ENCODE data around the gene NFKBIE.
"Not testable (repeated sequence)": the region's sequence is repeated elsewhere in the genome, so short reads cannot be mapped to it uniquely, and the experiment has no call there.

The NFKBIE gene

DNA sequence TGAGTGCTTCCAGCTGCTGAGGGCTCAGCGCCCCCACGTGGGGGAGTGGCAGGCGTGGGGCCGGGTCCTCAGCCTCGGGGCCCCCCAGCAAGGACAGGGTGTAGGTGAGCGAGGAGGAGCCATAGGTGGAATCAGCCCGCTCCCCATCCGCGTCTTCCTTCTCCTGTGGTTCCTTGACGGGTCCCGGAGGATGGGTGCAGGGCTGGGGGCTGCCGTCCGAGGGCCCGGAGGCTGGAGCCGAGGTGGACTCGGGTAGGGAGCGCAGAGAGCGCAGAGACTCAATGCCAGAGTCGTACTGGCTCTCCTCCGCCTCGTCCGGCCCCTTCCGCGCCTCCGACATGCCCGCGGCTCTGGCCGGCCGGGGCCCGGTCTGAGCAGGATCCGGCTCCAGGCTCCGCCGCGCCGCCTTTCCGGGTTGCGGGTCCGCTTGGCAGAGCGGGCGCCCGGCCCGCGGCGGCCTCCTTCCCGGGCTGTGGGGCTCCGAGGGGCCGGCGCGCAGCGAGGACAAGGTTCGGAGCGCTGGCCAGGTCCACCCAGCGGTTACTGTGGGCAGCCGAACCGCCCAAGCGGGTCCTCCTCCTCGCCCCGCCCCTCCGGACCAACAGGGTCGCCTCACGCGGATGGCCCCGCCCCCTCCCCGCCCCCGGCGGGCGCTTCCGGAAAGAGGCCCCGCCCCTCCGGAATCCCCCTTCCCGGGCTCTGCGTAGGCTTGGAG is at the start of gene NFKBIE:
Gene NFKBIE, minus strand, starts transcription at position 545 of the 715 bp plus-strand sequence. Its CDS starts 205 bp downstream, at position 340.
- DNase-seq, result peak; percentile 96

GRCh38 chr6:44314657-44315056 is 49.3 kb upstream of the NFKBIE start:
- not testable (repeated sequence) for DNase-seq

DNA sequence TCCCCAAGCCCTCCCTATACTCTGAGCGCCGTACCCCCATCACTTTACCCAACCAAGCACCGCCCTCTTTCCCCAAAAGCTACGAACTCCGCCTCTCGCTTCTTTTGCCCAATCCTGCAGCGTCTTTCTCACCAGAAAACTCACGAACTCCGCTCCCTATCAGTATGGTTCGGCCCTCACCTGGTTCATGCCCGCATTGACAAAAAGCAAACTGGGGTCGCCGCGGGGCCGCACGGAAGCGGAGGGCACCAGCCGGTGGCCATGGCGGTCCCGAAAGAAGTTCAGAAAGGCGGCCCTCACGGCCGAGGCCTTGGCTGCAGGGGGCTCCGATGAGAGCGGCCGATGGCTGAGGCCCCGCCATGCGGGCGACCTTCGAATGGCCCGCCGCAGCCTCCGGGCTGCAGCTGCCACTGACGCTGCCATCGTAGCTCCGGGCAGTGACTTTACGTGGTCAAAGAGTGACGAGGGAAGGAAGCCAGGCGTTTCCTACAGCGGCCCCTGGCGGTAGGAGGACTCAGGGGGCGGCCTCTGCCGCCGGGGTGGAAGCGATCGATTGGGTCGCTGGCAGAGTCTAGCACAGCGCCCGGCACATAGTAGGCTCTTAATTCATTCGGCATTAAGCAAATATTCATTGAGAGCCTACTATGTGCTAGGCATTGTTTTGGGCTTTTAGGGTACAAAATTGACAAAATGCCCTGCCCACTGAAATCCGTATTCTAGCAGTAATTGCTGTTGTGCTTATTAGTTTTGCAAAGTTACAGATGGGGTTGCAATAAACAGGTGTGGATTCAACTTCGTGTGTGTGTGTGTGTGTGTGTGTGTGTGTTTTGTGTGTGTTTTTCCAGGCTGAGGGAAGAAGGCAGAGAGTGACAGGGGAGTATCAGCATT is 47.8 kb upstream of the NFKBIE start, which contains the start of gene AARS2:
Gene AARS2, minus strand, starts transcription at position 447 of the 888 bp plus-strand sequence. Its CDS starts 24 bp downstream, at position 423.
- DNase-seq, result peak; percentile 90

DNA sequence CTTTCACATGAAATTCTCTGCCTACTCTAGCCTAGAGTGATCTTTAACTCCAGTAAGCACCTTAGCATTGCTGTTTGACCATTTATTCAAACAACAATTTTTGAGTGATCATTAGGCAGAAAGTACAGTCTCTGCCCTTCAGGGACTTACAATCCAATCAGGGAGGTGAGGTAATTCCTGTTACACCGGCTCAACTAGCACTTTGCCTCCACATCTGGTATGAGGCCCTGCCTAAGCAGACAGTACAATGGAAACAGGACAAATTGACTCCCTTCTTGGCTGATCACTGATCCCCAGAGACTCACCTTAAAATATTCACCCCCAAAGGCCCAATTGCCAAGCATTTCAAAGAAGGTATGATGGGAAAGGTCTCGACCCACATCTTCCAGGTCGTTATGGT is 46.4 kb upstream of the NFKBIE start:
- no peak for DNase-seq

DNA sequence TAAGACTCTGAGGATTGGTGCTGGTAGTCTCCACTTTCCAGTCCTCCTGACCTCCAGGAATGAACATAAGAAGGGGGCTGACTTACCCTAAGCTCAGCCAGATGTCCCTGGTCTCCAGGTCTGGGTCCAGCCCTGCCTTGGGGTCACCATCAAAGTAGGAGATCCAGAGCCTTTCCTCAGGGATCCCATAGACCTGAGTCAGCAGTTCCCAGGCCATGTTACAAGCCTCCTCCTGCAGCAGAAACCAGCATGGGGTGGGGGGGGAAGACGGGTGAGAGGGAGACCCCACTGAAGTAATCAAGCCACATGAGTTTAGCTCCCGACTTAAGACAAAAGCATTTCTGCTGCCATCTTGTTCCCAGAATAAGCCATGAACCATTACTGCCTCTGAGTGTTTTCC is 46.0 kb upstream of the NFKBIE start:
- DNase-seq, result no peak

DNA sequence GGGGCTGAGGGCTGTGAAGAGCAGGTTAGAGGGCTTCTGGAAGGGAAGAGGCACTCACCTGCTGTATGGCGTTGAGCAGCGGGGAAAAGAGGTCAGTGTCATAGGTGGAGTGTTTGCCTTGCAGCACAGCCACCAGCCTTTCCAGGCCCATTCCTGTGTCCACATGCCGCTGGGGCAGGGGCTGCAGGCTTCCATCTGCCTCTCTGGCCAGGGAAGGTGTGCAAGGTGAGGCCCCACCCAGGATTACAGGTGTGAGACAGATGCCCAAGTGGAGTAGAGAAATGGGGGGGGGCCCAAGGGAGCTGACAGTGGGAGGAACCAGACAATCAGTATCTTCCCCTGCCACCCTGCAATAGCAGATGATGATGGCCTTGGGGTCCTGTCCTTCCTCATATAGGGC is 44.9 kb upstream of the NFKBIE start:
- no peak for DNase-seq

DNA sequence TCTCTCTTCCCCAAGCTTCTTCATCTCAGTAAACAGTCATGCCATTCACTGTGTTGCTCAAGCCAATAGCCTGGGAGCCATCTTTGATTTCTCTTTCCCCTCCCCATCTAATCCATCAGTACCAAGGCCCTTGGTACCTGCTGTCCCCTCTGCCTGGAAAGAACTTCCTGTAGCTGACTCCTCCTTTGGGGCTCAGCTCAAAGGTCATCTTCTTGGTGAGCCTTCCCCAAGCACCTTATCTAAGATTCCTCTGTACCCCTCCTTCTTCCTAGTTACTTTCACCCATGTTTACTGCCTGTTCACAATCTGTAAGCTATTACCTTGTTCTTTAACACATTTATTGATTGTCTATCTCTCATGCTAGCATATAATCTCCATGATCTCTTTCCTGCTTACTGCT is 44.3 kb upstream of the NFKBIE start:
- no peak for DNase-seq

GRCh38 chr6:44309092-44309491 is 43.7 kb upstream of the NFKBIE start:
- DNase-seq, result no peak

DNA sequence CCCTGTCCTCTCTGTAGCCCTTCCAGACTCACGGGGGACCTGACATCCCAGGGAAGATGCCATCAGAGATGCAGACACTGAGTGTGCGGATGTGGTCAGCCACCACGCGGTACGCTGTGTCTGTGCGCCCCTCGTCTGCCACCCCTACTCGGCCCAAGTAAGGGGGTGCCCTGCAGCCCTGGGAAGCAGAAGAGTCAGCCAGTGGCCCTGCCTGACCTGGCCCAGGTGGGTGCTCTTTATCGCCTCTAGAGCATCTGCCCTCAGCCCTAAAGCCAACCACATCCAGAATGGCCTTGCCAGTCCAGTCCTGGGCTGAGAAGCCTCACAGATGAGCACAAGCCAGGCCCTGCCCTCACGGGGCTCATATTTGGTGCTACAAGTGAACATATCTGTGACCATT is 41.9 kb upstream of the NFKBIE start:
- no peak for DNase-seq

- DNase-seq, result no peak
These were observed 41.4 kb upstream of the NFKBIE start for GRCh38 chr6:44306710-44307109.

- no peak for DNase-seq
These were observed 39.9 kb upstream of the NFKBIE start for GRCh38 chr6:44305200-44305725.

DNA sequence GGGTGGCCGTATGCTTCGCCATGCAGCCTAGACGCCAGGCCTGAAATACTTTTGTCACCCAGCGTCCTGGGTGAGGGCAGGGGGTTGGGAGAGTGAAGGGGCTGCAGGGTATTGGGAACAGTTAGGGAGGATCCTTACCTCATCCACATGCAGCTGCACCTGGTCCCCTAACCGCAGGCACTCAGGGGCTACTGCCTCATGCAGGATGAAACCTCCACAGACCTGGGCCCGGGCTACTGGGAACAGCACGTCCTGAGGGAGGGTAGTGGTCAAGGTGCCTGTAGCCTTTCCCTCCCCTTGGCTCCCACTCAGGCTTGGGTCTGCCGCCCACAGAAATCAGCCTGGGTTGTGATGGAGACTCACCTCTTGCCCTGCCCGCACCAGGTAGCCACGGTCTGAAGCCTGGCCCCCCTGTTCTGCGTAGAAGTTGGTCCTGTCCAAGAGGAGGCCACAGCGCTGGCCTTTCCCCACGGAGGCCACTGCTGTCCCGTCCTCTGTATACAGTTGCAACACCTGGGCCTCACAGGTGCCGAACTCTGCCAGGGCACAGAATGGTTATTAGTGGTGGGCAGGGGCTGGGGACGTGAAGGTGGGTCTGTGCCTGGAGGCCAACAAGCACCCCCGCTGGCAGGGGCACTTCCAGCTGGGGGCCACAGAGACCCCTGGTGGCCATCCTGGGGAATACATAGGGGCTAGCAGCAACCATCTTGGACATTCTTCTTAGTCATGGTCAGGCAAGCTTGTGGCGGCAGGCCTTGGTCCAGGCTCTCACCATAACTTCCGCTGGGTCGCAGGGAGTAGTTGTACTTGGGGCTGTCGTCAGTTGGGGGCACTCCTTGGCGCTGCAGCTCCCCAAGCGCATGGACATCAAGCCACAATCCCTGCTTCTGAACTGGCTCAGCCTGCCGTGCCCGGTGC is 39.2 kb upstream of the NFKBIE start:
- DNase-seq, result peak; percentile 52

DNA sequence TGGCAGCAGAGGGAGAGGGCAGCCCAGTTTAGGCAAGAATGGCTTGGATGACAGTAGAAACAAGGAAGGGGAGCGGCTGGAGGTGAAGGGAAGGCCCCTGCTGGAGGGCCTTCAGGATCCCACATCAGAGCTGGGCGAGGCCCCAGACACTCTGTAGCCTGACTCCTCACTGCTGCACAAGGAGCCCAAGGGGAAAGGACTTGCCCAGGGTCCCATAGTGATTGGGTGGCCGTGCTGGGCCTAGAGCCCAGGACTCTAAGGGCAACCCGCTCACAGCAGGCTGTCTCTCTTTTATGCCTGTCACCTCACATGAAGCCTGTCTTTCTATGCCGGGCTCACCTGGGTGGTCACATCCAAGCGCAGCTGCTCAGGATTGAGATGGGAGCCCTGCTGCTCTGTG is 38.5 kb upstream of the NFKBIE start:
- DNase-seq, result no peak

DNA sequence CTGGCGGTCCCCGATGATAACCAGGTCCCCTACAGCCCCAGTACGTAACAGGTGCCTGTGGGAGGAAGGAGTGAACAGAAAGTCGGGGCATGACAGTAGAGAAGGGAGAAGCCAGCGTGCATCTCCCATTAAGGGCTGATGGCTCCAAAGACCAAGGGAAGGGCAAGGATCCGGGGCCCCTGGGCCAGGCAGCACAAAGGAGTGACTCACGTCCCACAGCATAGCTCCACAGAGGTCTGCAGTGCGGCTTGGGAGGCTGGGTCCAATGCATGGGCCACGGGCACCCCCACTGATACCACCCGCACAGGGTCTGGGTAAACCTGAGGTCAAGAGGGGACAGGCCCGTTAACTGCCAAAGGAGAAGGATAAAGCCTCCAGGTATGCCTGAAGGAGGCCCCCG is 37.5 kb upstream of the NFKBIE start:
- no peak for DNase-seq

DNA sequence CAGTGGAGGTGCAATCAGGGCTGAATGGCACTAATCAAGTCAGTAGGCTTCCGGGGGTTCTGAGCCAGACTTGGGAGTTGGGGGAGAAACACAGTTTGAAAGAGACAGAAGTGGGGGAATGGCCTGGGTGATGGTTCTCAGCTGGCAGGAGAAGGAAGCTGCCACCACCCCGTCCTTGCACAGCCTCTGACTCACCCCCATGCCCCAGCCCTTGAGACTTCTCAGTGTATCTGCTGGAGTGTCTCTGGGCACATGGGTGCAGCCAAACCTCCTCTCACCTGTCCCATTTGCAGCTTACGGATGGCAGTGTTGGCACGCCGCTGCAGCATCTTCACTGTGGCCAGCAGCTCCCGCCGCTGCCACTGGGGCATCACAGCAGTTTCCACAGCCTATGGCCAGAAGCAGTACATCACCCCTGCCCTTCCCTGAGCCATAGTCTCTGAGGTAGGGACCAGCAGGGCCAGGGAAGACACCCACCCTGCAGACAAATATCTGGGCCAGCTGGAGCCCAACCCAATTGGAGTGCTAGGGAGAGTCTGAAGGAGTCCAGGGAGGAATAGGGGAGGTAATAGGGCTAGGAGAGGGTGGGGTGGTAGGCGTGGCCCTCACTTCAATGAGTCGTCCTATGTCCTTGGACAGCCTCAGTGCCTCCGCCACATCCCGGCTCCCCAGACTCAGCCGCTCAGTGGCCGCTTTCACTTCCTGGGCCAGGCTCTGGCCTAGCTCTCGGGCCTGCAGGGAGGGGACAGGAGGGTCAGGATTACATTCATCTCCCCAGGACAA is 36.6 kb upstream of the NFKBIE start:
- no peak for DNase-seq

DNA sequence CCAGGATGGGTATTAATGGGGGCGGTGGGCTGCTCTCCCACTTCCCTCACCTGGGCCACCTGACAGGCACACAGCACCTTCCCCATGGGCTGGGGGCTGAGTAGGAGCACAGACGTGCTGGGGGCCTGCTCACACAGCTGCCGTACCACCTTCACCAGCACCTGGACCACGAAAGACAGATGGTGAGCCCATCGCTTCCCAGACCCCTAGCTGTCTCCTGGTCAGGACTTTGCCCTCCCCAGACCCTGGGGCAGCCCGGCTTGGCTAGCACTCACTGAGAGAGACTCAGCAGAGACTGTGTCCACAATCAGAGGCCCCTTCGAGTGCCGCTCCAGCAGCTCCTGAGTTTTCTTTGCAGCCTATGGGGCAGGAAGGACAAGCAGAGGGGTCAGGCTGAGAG is 35.8 kb upstream of the NFKBIE start:
- no peak for DNase-seq

DNA sequence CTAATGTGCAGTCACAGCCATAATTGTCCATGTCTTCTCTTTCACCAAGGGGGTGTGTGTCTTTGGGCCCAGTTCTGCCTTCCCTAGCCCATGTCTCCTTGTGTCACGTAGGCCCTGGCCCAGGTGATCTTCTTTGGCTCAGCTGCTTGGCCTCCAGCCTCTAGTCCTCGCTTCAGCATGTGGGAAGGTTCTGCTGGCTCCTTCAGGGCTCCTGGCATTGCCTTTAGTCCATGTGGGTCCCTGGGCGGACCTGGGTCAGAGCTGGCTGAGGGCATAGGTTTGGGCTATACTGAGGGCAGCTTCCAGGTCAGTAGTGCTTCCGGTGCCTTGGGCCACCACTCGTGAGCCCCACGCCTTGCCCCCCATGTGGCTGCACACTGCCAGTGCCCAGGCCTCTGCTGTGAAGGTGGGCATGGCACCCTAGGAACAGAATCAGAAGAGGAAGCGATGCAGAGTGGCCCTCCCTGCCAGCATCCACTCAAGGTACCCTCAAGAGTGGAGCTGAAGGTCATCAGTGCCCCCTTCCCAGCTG is 35.0 kb upstream of the NFKBIE start:
- no peak for DNase-seq

- DNase-seq, result no peak
These were observed 33.5 kb upstream of the NFKBIE start for GRCh38 chr6:44298864-44299263.

GRCh38 chr6:44298055-44298803 is 32.9 kb upstream of the NFKBIE start:
- DNase-seq, result no peak
